ENCODE results near the gene KAT8.

KAT8 gene

GRCh38 chr16:31078597-31079341, 38.7 kb upstream of the KAT8 start:
- Histone ChIP-seq H3K27ac (ENCODE audit: low read depth, low read length) (no peak overlapping the region), H3K9ac (ENCODE audit: low read length) (no peak overlapping the region), H3K4me1 (ENCODE audit: control insufficient read depth, insufficient read depth, low read length) (no peaks in the 10 kb centered on the region), H3K4me3 (ENCODE audit: low read depth, low read length) (no peak overlapping the region), H3K36me3 (ENCODE audit: control insufficient read depth, insufficient read depth, low read length) (peaks cover 78% of the 10 kb centered on the region), H3K9me3 (ENCODE audit: control insufficient read depth, insufficient read depth, low read depth, low read length) (no peaks in the 10 kb centered on the region), H3K27me3 (ENCODE audit: control insufficient read depth, insufficient read depth, low read length) (no peaks in the 10 kb centered on the region)

- H3K27me3 ChIP-seq (ENCODE audit: control insufficient read depth, insufficient read depth, low read length) = no peaks in the 10 kb centered on the region
- H3K27ac ChIP-seq (ENCODE audit: low read depth, low read length) = no peak overlapping the region
- no peaks in the 10 kb centered on the region for H3K9me3 ChIP-seq (ENCODE audit: control insufficient read depth, insufficient read depth, low read depth, low read length)
- no peak overlapping the region for H3K4me3 ChIP-seq (ENCODE audit: low read depth, low read length)
- no peaks in the 10 kb centered on the region for H3K4me1 ChIP-seq (ENCODE audit: control insufficient read depth, insufficient read depth, low read length)
- H3K36me3 ChIP-seq (ENCODE audit: control insufficient read depth, insufficient read depth, low read length) = peaks cover 84% of the 10 kb centered on the region
- H3K9ac ChIP-seq (ENCODE audit: low read length) = no peak overlapping the region
Measured at GRCh38 chr16:31079342-31079944, 38.0 kb upstream of the KAT8 start.

- Histone ChIP-seq H3K9ac (ENCODE audit: low read length) (no peak overlapping the region), H3K4me3 (ENCODE audit: low read depth, low read length) (no peak overlapping the region), H3K36me3 (ENCODE audit: control insufficient read depth, insufficient read depth, low read length) (peaks cover 90% of the 10 kb centered on the region), H3K4me1 (ENCODE audit: control insufficient read depth, insufficient read depth, low read length) (no peaks in the 10 kb centered on the region), H3K9me3 (ENCODE audit: control insufficient read depth, insufficient read depth, low read depth, low read length) (no peaks in the 10 kb centered on the region), H3K27me3 (ENCODE audit: control insufficient read depth, insufficient read depth, low read length) (no peaks in the 10 kb centered on the region), H3K27ac (ENCODE audit: low read depth, low read length) (no peak overlapping the region)
Measured at GRCh38 chr16:31080035-31080629, 37.3 kb upstream of the KAT8 start.

- no peaks in the 10 kb centered on the region for H3K4me1 ChIP-seq (ENCODE audit: control insufficient read depth, insufficient read depth, low read length)
- no peaks in the 10 kb centered on the region for H3K9me3 ChIP-seq (ENCODE audit: control insufficient read depth, insufficient read depth, low read depth, low read length)
- no peak overlapping the region for H3K9ac ChIP-seq (ENCODE audit: low read length)
- H3K4me3 ChIP-seq (ENCODE audit: low read depth, low read length) = no peak overlapping the region
- no peaks in the 10 kb centered on the region for H3K27me3 ChIP-seq (ENCODE audit: control insufficient read depth, insufficient read depth, low read length)
- peaks cover 92% of the 10 kb centered on the region for H3K36me3 ChIP-seq (ENCODE audit: control insufficient read depth, insufficient read depth, low read length)
- no peak overlapping the region for H3K27ac ChIP-seq (ENCODE audit: low read depth, low read length)
Measured at GRCh38 chr16:31080756-31081419, 36.6 kb upstream of the KAT8 start.

- Histone ChIP-seq H3K9me3 (ENCODE audit: control insufficient read depth, insufficient read depth, low read depth, low read length) (no peaks in the 10 kb centered on the region), H3K9ac (ENCODE audit: low read length) (no peak overlapping the region), H3K4me1 (ENCODE audit: control insufficient read depth, insufficient read depth, low read length) (no peaks in the 10 kb centered on the region), H3K4me3 (ENCODE audit: low read depth, low read length) (no peak overlapping the region), H3K36me3 (ENCODE audit: control insufficient read depth, insufficient read depth, low read length) (peaks cover 84% of the 10 kb centered on the region), H3K27me3 (ENCODE audit: control insufficient read depth, insufficient read depth, low read length) (no peaks in the 10 kb centered on the region), H3K27ac (ENCODE audit: low read depth, low read length) (no peak overlapping the region)
Measured at GRCh38 chr16:31081428-31082351, 35.8 kb upstream of the KAT8 start.

- no peaks in the 10 kb centered on the region for H3K4me1 ChIP-seq (ENCODE audit: control insufficient read depth, insufficient read depth, low read length)
Measured at GRCh38 chr16:31082368-31083045, 35.0 kb upstream of the KAT8 start.

GRCh38 chr16:31083081-31083480, 34.4 kb upstream of the KAT8 start:
- no peaks in the 10 kb centered on the region for H3K9me3 ChIP-seq (ENCODE audit: control insufficient read depth, insufficient read depth, low read depth, low read length)
- no peaks in the 10 kb centered on the region for H3K4me1 ChIP-seq (ENCODE audit: control insufficient read depth, insufficient read depth, low read length)
- no peak overlapping the region for H3K4me3 ChIP-seq (ENCODE audit: low read depth, low read length)
- no peaks in the 10 kb centered on the region for H3K27me3 ChIP-seq (ENCODE audit: control insufficient read depth, insufficient read depth, low read length)
- no peak overlapping the region for H3K27ac ChIP-seq (ENCODE audit: low read depth, low read length)
- H3K36me3 ChIP-seq (ENCODE audit: control insufficient read depth, insufficient read depth, low read length) = peaks cover 70% of the 10 kb centered on the region
- no peak overlapping the region for H3K9ac ChIP-seq (ENCODE audit: low read length)

More at GRCh38 chr16:31082368-31083045, 35.0 kb upstream of the KAT8 start:
- no peak overlapping the region for H3K4me3 ChIP-seq (ENCODE audit: low read depth, low read length)
- H3K9ac ChIP-seq (ENCODE audit: low read length) = no peak overlapping the region
- peaks cover 76% of the 10 kb centered on the region for H3K36me3 ChIP-seq (ENCODE audit: control insufficient read depth, insufficient read depth, low read length)
- H3K27me3 ChIP-seq (ENCODE audit: control insufficient read depth, insufficient read depth, low read length) = no peaks in the 10 kb centered on the region
- H3K27ac ChIP-seq (ENCODE audit: low read depth, low read length) = no peak overlapping the region
- no peaks in the 10 kb centered on the region for H3K9me3 ChIP-seq (ENCODE audit: control insufficient read depth, insufficient read depth, low read depth, low read length)

GRCh38 chr16:31083556-31083955, 33.9 kb upstream of the KAT8 start:
- Histone ChIP-seq H3K9me3 (ENCODE audit: control insufficient read depth, insufficient read depth, low read depth, low read length) (no peaks in the 10 kb centered on the region), H3K27me3 (ENCODE audit: control insufficient read depth, insufficient read depth, low read length) (no peaks in the 10 kb centered on the region), H3K4me1 (ENCODE audit: control insufficient read depth, insufficient read depth, low read length) (no peaks in the 10 kb centered on the region), H3K36me3 (ENCODE audit: control insufficient read depth, insufficient read depth, low read length) (peaks cover 68% of the 10 kb centered on the region), H3K27ac (ENCODE audit: low read depth, low read length) (no peak overlapping the region), H3K4me3 (ENCODE audit: low read depth, low read length) (no peak overlapping the region), H3K9ac (ENCODE audit: low read length) (no peak overlapping the region)

- no peaks in the 10 kb centered on the region for H3K9me3 ChIP-seq (ENCODE audit: control insufficient read depth, insufficient read depth, low read depth, low read length)
- no peak overlapping the region for H3K27ac ChIP-seq (ENCODE audit: low read depth, low read length)
- H3K4me3 ChIP-seq (ENCODE audit: low read depth, low read length) = no peak overlapping the region
- no peaks in the 10 kb centered on the region for H3K4me1 ChIP-seq (ENCODE audit: control insufficient read depth, insufficient read depth, low read length)
- H3K36me3 ChIP-seq (ENCODE audit: control insufficient read depth, insufficient read depth, low read length) = peaks cover 68% of the 10 kb centered on the region
- H3K9ac ChIP-seq (ENCODE audit: low read length) = no peak overlapping the region
- no peaks in the 10 kb centered on the region for H3K27me3 ChIP-seq (ENCODE audit: control insufficient read depth, insufficient read depth, low read length)
Measured at GRCh38 chr16:31083981-31084380, 33.5 kb upstream of the KAT8 start.

Measured in HUES6 (cell line).